GM10248 (cell line): ENCODE data around the gene SEMA3D.

Experiments
- CTCF ChIA-PET: fragments of 300-600 bp; sonication (Branson Sonifier 250); formaldehyde crosslinking; extraction: SDS; loops from one replicate; lab custom pipeline; 2021; ENCODE audit warnings: antibody characterized with exemption; lab: Yijun Ruan, JAX
- POLR2A ChIA-PET: fragments of 350-650 bp; sonication (Branson Sonifier 250); formaldehyde crosslinking; extraction: SDS; loops from one replicate; lab custom pipeline; 2020; ENCODE audit warnings: antibody characterized with exemption; lab: Yijun Ruan, JAX
- DNase-seq: peaks from one replicate; pipeline ENCODE4 v3.0.0; 2012; ENCODE audit errors: extremely low spot score
- CTCF ChIP-seq: IDR thresholded peaks from 2 replicates; pipeline ENCODE4 v1.5.1; 2012; ENCODE audit warnings: mild to moderate bottlenecking, low read depth; ENCODE audit errors: extremely low read depth, missing control alignments, control extremely low read depth

SEMA3D gene

DNA sequence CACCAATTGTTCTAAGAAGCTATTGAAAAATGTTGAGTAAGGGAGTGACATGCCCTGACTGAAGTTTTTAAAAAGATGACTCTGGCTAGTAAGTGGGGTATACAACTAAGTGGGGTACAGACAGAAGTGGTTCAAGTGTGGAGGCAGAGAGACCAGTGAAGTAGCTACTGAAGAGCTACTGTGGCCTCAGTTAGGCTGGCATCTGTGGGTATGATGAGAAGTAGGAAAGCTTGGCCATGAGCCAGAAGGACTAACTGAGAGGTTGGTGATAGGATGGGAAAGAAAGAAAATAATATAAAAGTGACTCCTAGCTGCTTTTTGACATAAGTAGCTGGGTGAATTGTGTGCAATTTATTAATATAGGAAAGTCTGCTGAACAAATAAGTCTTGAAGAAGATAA, 176.6 kb downstream of the SEMA3D start:
- CTCF ChIA-PET, result interaction anchor here (0.7 to 3.4 kb wide), 9 partner anchors 9 to 1075 kb away, joined by 3 to 21 read pairs (median 4); no protein-coding TSS in a partner anchor
- POLR2A ChIA-PET, result no interaction called here
- TF ChIP-seq CTCF, result no peak
- no peak for DNase-seq

DNA sequence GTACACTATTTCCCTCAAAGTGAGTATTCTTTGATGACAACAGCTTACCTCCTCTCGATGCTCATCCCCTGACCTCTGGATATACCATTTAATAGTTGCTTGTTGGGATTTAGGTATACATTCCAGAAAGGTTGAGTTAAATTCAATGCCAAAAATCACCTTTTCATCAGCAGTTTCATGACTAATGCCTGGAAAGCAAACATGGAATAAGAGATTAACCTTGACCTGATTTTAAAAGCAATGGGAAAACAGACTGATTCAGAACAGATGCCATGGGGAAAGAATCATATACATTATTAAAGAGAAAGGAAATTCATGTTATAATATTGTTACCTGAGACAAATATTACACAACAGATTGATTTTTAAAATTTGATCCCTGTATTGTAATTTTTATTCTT, 180.1 kb downstream of the SEMA3D start:
- DNase-seq, result no peak
- TF ChIP-seq CTCF, result no peak
- POLR2A ChIA-PET, result no interaction called here
- CTCF ChIA-PET, result interaction anchor here (1.0 to 1.7 kb wide), 2 partner anchors 8 to 18 kb away, joined by 3 to 4 read pairs; no protein-coding TSS in a partner anchor

DNA sequence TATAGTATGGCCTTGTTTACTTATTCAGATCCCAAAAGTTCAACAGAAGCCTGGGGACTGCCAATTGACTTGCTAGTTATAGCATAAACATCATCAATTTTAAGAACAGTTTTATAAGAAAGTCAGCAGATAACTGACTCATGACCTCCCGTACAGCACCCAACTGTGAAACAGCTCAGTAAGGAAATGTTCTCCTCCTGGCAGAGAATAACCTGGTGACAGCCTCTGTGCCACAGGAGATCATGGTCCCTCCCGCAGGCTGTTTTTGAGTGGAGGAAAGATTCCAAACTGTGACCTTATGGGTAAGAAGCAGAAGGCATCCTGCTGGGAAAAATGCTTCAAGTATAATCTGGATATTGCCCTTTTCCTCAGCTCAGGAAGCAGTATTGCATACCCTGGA, 182.5 kb downstream of the SEMA3D start:
- no peak for DNase-seq
- POLR2A ChIA-PET, result no interaction called here
- TF ChIP-seq CTCF, result no peak
- CTCF ChIA-PET, result no interaction called here

- no peak for DNase-seq
- ChIA-PET POLR2A (no interaction called here), CTCF (interaction anchor here (1.3 to 1.4 kb wide), 2 partner anchors 9 to 11 kb away, joined by 3 to 5 read pairs; no protein-coding TSS in a partner anchor)
- no peak for TF ChIP-seq CTCF
These were observed 185.1 kb downstream of the SEMA3D start for GRCh38 chr7:85001495-85002345.

DNA sequence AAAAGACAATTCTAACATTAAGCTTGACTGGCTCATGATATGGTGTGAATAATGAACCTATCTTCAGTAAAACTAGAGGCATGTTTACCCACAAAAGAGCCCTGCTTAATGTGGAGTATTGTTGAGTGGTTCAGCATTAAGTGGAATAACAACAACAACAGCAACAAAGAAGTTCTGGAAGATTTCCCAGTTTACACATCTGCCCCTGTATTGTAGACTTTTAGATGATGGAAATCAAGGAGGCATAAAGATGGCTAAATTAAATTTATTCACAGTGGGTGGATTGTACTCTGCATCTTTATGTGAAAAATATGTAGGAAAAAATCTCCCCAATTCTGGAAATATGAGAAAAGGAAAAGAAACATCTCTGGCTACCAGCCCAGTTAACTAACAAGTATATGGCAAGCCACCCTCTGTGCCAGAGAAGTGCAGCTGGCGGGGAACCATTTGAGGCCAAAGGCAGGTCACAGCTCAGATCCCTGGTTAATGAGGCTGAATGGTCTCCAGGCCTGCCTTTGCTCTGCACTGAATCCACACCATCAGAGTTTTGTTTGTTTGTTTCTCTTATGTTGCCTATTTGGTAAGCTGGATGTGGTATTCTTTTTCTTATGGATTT, 186.0 kb downstream of the SEMA3D start:
- CTCF ChIA-PET, result interaction anchor here (1.2 to 1.4 kb wide), 3 partner anchors 10 to 15 kb away, joined by 3 to 5 read pairs (median 3); no protein-coding TSS in a partner anchor
- DNase-seq, result no peak
- TF ChIP-seq CTCF, result no peak
- POLR2A ChIA-PET, result no interaction called here

GRCh38 chr7:84999450-84999849, 187.4 kb downstream of the SEMA3D start:
- CTCF ChIA-PET, result interaction anchor here (0.9 to 1.5 kb wide), 2 partner anchors 10 to 19 kb away, joined by 3 to 6 read pairs; no protein-coding TSS in a partner anchor
- POLR2A ChIA-PET, result no interaction called here
- DNase-seq, result no peak

More at GRCh38 chr7:84999450-84999849, 187.4 kb downstream of the SEMA3D start:
- no peak for TF ChIP-seq CTCF
